ENCODE data around the gene MKNK2. TPM values are rescaled to one million over a fixed set of nuclear protein-coding genes. Genes with fewer than 3 reads are reported as not detected.
"Not testable (repeated sequence)": the region's sequence is repeated elsewhere in the genome, so short reads cannot be mapped to it uniquely, and the experiment has no call there.

Gene MKNK2
- total and polyA plus RNA-seq, 3 donors from 2014 or later, result 76.5 to 103 (median 93.0) TPM

DNA sequence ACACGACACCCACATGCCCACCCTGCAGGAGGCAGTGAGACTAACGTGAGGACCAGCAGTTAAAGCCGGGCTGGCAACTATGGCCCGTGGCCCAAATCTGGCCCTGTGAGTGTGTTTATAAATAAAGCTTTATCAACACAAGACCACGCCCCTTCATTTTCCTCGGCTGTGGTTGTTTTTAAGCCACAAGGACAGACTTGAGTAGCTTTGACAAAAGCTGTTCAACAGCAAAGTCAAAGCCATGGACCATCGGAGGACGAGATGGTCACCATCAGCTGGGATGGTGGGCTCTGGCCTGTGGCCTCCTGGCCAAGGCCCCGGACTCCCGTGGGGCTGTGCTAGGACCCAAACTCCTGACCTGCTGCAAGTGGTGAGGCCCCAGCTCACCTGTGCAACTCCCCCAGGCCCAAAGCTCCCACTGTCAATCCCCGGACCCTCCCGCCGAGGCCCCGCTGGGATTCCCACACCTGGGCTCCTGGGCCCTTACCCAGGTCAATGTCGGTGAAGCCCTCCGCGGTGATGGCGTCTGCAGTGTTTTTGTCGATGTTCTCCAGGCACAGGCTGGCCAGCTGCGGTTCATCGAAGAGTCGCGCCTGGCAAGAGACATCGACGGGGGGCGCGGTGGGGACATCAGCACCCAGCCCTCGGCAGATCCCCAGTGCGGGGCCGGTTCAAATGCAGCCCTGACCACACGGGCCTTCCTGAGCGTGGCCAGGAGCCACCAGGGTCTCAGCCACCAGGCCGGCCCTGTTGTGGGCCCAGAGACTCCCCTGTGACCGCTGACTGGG lies 60.6 kb downstream of the MKNK2 start:
- Histone ChIP-seq H3K27ac (no peak overlapping the region), H3K4me1 (no peaks in the 10 kb centered on the region), H3K36me3 (ENCODE audit: low read depth, missing control alignments) (no peaks in the 10 kb centered on the region), H3K27me3 (no peaks in the 10 kb centered on the region), H3K9me3 (no peaks in the 10 kb centered on the region), H3K4me3 (no peak overlapping the region)
- intact Hi-C loops (cut with DNase I; ENCODE audit: low total_unique reads), result no loop called here
- TF ChIP-seq POLR2A (IDR thresholded peaks at IDR 0.05) (no peak), CTCF (IDR thresholded peaks at IDR 0.05) (no peak)
- no peak for DNase-seq
- WGBS, 2 donors, result 95 to 98% methylated on average over 5 to 34 of the region's 34 CpGs

DNA sequence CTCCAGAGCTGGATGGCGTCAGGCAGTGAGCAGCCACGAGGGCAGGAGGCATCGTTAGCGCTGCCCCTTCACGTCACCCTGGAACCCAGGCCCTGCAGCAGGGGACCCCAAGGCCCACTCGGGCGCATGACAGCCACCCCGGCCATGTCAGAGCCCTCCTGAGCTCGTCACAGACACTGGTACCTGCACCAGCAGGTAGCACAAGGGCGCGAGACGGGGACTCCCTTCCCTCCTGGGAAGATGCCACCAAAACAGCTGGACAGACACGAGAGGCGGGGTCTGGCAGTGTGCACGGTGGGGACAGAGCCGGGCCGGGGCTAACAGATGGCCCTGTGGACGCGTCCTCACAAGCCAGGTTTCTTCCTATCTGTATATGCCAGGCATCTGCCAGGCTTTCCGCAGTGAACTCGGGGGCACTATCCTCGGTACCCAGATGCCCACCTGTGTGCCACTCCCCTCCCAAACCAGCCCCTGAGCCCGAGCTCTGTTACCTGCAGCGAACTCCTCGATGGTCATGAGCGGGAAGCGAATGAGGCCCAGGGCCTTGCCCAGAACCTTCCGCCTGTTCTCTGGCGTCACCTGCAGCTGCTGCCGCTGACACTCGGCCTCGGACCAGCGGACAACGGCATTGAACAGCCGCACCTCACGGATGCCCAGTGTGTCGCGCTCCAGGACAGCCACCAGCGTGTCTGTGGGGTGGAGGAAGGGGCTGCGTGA lies 61.4 kb downstream of the MKNK2 start:
- DNase-seq, result no peak
- 94 to 96% methylated on average over 16 to 40 of the region's 40 CpGs for WGBS, 2 donors
- H3K36me3 ChIP-seq (ENCODE audit: low read depth, missing control alignments), result no peaks in the 10 kb centered on the region
- H3K27me3 ChIP-seq, result no peaks in the 10 kb centered on the region
- TF ChIP-seq POLR2A (IDR thresholded peaks at IDR 0.05) (no peak), CTCF (IDR thresholded peaks at IDR 0.05) (no peak)
- intact Hi-C loops (cut with DNase I; ENCODE audit: low total_unique reads), result no loop called here
- no peaks in the 10 kb centered on the region for H3K4me1 ChIP-seq
- H3K9me3 ChIP-seq, result no peaks in the 10 kb centered on the region
- H3K27ac ChIP-seq, result no peak overlapping the region
- no peak overlapping the region for H3K4me3 ChIP-seq

DNA sequence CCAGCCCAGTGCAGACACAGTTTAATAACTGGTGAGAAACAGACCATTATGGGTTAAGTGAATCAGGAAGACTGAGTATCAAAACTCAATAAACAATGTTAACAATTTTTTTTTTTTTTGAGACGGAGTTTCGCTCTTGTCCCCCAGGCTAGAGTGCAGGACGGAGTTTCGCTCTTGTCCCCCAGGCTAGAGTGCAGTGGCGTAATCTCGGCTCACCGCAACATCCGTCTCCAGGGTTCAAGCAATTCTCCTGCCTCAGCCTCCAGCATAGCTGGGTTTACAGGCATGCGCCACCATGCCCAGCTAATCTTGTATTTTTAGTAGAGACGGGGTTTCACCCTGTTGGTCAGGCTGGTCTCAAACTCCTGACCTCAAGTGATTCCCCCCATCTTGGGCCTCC lies 62.6 kb downstream of the MKNK2 start:
- H3K36me3 ChIP-seq (ENCODE audit: low read depth, missing control alignments); H3K4me1 ChIP-seq; H3K27me3 ChIP-seq; H3K4me3 ChIP-seq; H3K27ac ChIP-seq; DNase-seq; H3K9me3 ChIP-seq; intact Hi-C loops (cut with DNase I; ENCODE audit: low total_unique reads): not testable (repeated sequence)
- WGBS, 2 donors, result 83 to 86% methylated on average over 10 of the region's 10 CpGs

Small RNAs within 50 kb of the gene (small RNA-seq; reads per million reads assigned to genes)
- gene AC007136.1, result 0 reads per million in 2 donors

Other genes with a start within 250 kb of the MKNK2 start
- gene ATP8B3, start 239.0 kb downstream of the MKNK2 start, total RNA-seq, result 10 to 100 TPM; 33.2 to 38.0 TPM
- gene ATP8B3, start 239.0 kb downstream of the MKNK2 start, polyA plus RNA-seq (ENCODE audit: insufficient read depth, low read depth, low replicate concordance), result 84.2 TPM
- gene REXO1, start 202.8 kb downstream of the MKNK2 start, total RNA-seq, result 100 to 1,000 TPM; 149 to 200 TPM
- gene REXO1, start 202.8 kb downstream of the MKNK2 start, polyA plus RNA-seq (ENCODE audit: insufficient read depth, low read depth, low replicate concordance), result 104 TPM
- 10 to 100 TPM; 14.7 to 26.5 TPM for gene KLF16, start 187.7 kb downstream of the MKNK2 start, total RNA-seq
- 13.3 TPM for gene KLF16, start 187.7 kb downstream of the MKNK2 start, polyA plus RNA-seq (ENCODE audit: insufficient read depth, low read depth, low replicate concordance)
- 100 to 1,000 TPM; 127 to 140 TPM for gene ABHD17A, start 165.7 kb downstream of the MKNK2 start, total RNA-seq
- 51.1 TPM for gene ABHD17A, start 165.7 kb downstream of the MKNK2 start, polyA plus RNA-seq (ENCODE audit: insufficient read depth, low read depth, low replicate concordance)
- gene ADAT3, start 145.8 kb downstream of the MKNK2 start, total RNA-seq, result 10 to 100 TPM; 10.6 to 16.7 TPM
- gene ADAT3, start 145.8 kb downstream of the MKNK2 start, polyA plus RNA-seq (ENCODE audit: insufficient read depth, low read depth, low replicate concordance), result 1.1 TPM
- 100 to 1,000 TPM in 1 of 2 donors, 10 to 100 TPM in 1; 80.1 to 108 TPM for gene SCAMP4, start 145.8 kb downstream of the MKNK2 start, total RNA-seq
- 50.1 TPM for gene SCAMP4, start 145.8 kb downstream of the MKNK2 start, polyA plus RNA-seq (ENCODE audit: insufficient read depth, low read depth, low replicate concordance)
- gene CSNK1G2, start 110.1 kb downstream of the MKNK2 start, total RNA-seq, result 100 to 1,000 TPM; 159 to 287 TPM
- 178 TPM for gene CSNK1G2, start 110.1 kb downstream of the MKNK2 start, polyA plus RNA-seq (ENCODE audit: insufficient read depth, low read depth, low replicate concordance)
- gene BTBD2, start 35.5 kb downstream of the MKNK2 start, total RNA-seq, result 100 to 1,000 TPM in 1 of 2 donors, 10 to 100 TPM in 1; 61.1 to 117 TPM
- gene BTBD2, start 35.5 kb downstream of the MKNK2 start, polyA plus RNA-seq (ENCODE audit: insufficient read depth, low read depth, low replicate concordance), result 43.2 TPM
- gene MOB3A, start 45.1 kb upstream of the MKNK2 start, total RNA-seq, result 10 to 100 TPM; 22.8 to 31.6 TPM
- gene MOB3A, start 45.1 kb upstream of the MKNK2 start, polyA plus RNA-seq (ENCODE audit: insufficient read depth, low read depth, low replicate concordance), result 17.8 TPM
- 100 to 1,000 TPM; 208 to 276 TPM for gene IZUMO4, start 45.7 kb upstream of the MKNK2 start, total RNA-seq
- gene IZUMO4, start 45.7 kb upstream of the MKNK2 start, polyA plus RNA-seq (ENCODE audit: insufficient read depth, low read depth, low replicate concordance), result 796 TPM
- 100 to 1,000 TPM; 201 to 204 TPM for gene AP3D1, start 100.3 kb upstream of the MKNK2 start, total RNA-seq
- gene AP3D1, start 100.3 kb upstream of the MKNK2 start, polyA plus RNA-seq (ENCODE audit: insufficient read depth, low read depth, low replicate concordance), result 134 TPM
- gene DOT1L, start 112.7 kb upstream of the MKNK2 start, total RNA-seq, result 100 to 1,000 TPM; 128 to 147 TPM
- 183 TPM for gene DOT1L, start 112.7 kb upstream of the MKNK2 start, polyA plus RNA-seq (ENCODE audit: insufficient read depth, low read depth, low replicate concordance)
- 100 to 1,000 TPM; 126 to 153 TPM for gene PLEKHJ1, start 185.1 kb upstream of the MKNK2 start, total RNA-seq
- gene PLEKHJ1, start 185.1 kb upstream of the MKNK2 start, polyA plus RNA-seq (ENCODE audit: insufficient read depth, low read depth, low replicate concordance), result 111 TPM
- 100 to 1,000 TPM; 102 to 122 TPM for gene SF3A2, start 185.6 kb upstream of the MKNK2 start, total RNA-seq
- gene SF3A2, start 185.6 kb upstream of the MKNK2 start, polyA plus RNA-seq (ENCODE audit: insufficient read depth, low read depth, low replicate concordance), result 117 TPM
- gene AMH, start 198.1 kb upstream of the MKNK2 start, total RNA-seq, result 100 to 1,000 TPM; 180 to 268 TPM
- gene AMH, start 198.1 kb upstream of the MKNK2 start, polyA plus RNA-seq (ENCODE audit: insufficient read depth, low read depth, low replicate concordance), result 50.8 TPM
- 1 to 10 TPM; 2.2 to 2.6 TPM for gene JSRP1, start 205.2 kb upstream of the MKNK2 start, total RNA-seq
- gene JSRP1, start 205.2 kb upstream of the MKNK2 start, polyA plus RNA-seq (ENCODE audit: insufficient read depth, low read depth, low replicate concordance), result 4.6 TPM
- under 1 TPM; 0.37 to 0.55 TPM for gene PEAK3, start 230.9 kb upstream of the MKNK2 start, total RNA-seq
- gene PEAK3, start 230.9 kb upstream of the MKNK2 start, polyA plus RNA-seq (ENCODE audit: insufficient read depth, low read depth, low replicate concordance), result 0.16 TPM